Astrocyte (in vitro differentiated cells and primary cell): Measurements from ENCODE around the gene NSD1.

Experiments used
- EZH2 ChIP-seq: IDR thresholded peaks from 2 replicates; pipeline ENCODE4 v1.6.1; 2012; ENCODE audit warnings: mild to moderate bottlenecking, low read length, inconsistent platforms; ENCODE audit not compliant: insufficient read depth
- TF ChIP-seq, protein P1 (sequence below): IDR thresholded peaks from 2 replicates; pipeline ENCODE4 v1.5.1; 2011; ENCODE audit warnings: low read depth, mild to moderate bottlenecking, inconsistent platforms, low read length, moderate library complexity; ENCODE audit not compliant: insufficient read depth

DNA sequence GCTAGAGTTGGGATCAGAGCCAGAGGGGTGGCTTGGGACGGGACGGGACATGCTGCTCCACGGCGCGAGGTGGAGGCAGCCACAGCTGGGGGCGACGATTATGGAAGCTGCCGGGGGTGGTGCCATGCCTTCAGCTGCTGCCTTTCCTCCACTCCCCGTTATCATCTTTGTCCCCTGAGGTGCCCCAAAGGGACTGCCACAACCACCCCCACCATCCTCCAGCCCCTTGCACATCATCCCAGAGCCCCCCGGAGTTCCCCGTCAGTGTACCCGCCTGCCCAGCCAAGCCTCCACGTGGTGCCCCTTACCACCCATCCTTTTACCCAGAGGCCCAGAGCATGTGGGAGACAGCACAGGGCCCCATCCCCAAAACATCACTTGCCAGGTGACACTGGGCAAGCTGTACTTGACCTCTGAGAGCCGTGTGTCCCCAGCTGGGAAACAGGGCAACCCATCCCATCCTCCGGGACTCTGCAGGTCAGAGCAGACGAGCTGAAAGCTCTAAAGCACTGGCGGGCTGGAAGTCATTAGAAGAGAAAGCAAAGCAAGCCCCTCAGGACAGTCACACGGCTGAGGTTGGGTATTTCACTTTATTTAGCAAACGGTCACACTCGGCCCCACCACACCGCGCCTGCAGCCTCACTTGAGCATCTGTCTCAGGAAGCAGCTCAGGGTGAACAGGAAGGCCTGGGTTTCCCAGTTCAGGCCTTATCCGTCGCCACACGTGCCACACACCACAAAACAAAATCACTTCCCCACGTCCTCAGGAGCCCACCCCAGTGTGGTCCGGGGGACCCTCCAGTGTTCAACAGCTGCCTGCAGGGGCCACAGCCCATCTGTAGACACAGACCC, 197.6 kb downstream of the NSD1 start:
- TF ChIP-seq, protein P1, sequence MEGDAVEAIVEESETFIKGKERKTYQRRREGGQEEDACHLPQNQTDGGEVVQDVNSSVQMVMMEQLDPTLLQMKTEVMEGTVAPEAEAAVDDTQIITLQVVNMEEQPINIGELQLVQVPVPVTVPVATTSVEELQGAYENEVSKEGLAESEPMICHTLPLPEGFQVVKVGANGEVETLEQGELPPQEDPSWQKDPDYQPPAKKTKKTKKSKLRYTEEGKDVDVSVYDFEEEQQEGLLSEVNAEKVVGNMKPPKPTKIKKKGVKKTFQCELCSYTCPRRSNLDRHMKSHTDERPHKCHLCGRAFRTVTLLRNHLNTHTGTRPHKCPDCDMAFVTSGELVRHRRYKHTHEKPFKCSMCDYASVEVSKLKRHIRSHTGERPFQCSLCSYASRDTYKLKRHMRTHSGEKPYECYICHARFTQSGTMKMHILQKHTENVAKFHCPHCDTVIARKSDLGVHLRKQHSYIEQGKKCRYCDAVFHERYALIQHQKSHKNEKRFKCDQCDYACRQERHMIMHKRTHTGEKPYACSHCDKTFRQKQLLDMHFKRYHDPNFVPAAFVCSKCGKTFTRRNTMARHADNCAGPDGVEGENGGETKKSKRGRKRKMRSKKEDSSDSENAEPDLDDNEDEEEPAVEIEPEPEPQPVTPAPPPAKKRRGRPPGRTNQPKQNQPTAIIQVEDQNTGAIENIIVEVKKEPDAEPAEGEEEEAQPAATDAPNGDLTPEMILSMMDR: no peak
- no peak for TF ChIP-seq EZH2
